NCI-H2081 (cell line): ENCODE measurements around the gene C6orf15.
A peak's percentile ranks its signal among the peaks of the same experiment; 100 is the strongest.

Experiments used
- DNase-seq, 2 experiments: peaks; one replicate each; lab custom pipeline; 2025; lab: John Stamatoyannopoulos, UW

Gene C6orf15

GRCh38 chr6:31107052-31107451 is 5.3 kb downstream of the C6orf15 start:
- no peak for DNase-seq

- DNase-seq = no peak
Observed at GRCh38 chr6:31103136-31103535, 9.2 kb downstream of the C6orf15 start.

- no peak for DNase-seq
Observed at GRCh38 chr6:31098449-31098938, 13.9 kb downstream of the C6orf15 start.

- no peak for DNase-seq
Observed at GRCh38 chr6:31096656-31097055, 15.7 kb downstream of the C6orf15 start.

- DNase-seq = no peak
Observed at GRCh38 chr6:31096215-31096614, 16.2 kb downstream of the C6orf15 start.

- peak; percentile 19 to 65 for DNase-seq
Observed at GRCh38 chr6:31094389-31094881, 17.9 kb downstream of the C6orf15 start.

GRCh38 chr6:31092769-31093505 is 19.4 kb downstream of the C6orf15 start:
- DNase-seq = no peak

GRCh38 chr6:31092238-31092637 is 20.1 kb downstream of the C6orf15 start:
- no peak for DNase-seq

- DNase-seq = no peak
Observed at GRCh38 chr6:31091680-31092079, 20.7 kb downstream of the C6orf15 start.

GRCh38 chr6:31090973-31091364 is 21.4 kb downstream of the C6orf15 start:
- no peak for DNase-seq

- DNase-seq = no peak
Observed at GRCh38 chr6:31090275-31090972, 22.0 kb downstream of the C6orf15 start.

GRCh38 chr6:31087494-31088089 is 24.8 kb downstream of the C6orf15 start:
- DNase-seq = peak; percentile 72 to 78

GRCh38 chr6:31086788-31087440 is 25.5 kb downstream of the C6orf15 start:
- DNase-seq = no peak

GRCh38 chr6:31083742-31084354 is 28.5 kb downstream of the C6orf15 start:
- peak in 1 of 2 experiments; percentile 11 for DNase-seq

GRCh38 chr6:31081872-31082271 is 30.5 kb downstream of the C6orf15 start:
- no peak for DNase-seq

- peak; percentile 73 to 75 for DNase-seq
Observed at GRCh38 chr6:31079656-31080261, 32.6 kb downstream of the C6orf15 start.

GRCh38 chr6:31076611-31077010 is 35.8 kb downstream of the C6orf15 start:
- DNase-seq = peak in 1 of 2 experiments; percentile 22

- no peak for DNase-seq
Observed at GRCh38 chr6:31075528-31075927, 36.8 kb downstream of the C6orf15 start.

- DNase-seq = no peak
Observed at GRCh38 chr6:31074401-31074800, 38.0 kb downstream of the C6orf15 start.

GRCh38 chr6:31070711-31071197 is 41.6 kb downstream of the C6orf15 start:
- DNase-seq = peak; percentile 15 to 62
